Activated naive CD4-positive, alpha-beta T cell treated with anti-CD3 and anti-CD28 coated beads, Interleukin-2, amount 10 ng/mL, durations not matched to agents 7 days and 5 days (primary cell): ENCODE data around the gene TP73.
"Not testable (repeated sequence)": the region's sequence is repeated elsewhere in the genome, so short reads cannot be mapped to it uniquely, and the experiment has no call there.

Experiments used
- CTCF ChIA-PET: fragments of 350-600 bp; sonication (Branson Sonifier 250); formaldehyde crosslinking; loops from one replicate; lab custom pipeline; 2021; ENCODE audit warnings: antibody characterized with exemption; lab: Charles Lee
- DNase-seq: peaks from one replicate; pipeline ENCODE4 v3.0.0-alpha.2; 2020
- H3K27ac Mint-ChIP-seq: one replicate; pipeline ENCODE4 v1.8.0; 2021; ENCODE audit warnings: mild to moderate bottlenecking, moderate library complexity, mixed read lengths
- H3K27me3 Mint-ChIP-seq: one replicate; pipeline ENCODE4 v1.8.0; 2021; ENCODE audit warnings: mild to moderate bottlenecking, mixed read lengths
- H3K36me3 Mint-ChIP-seq: one replicate; pipeline ENCODE4 v1.8.0; 2021; ENCODE audit warnings: mixed read lengths
- H3K4me1 Mint-ChIP-seq: one replicate; pipeline ENCODE4 v1.8.0; 2021; ENCODE audit warnings: mixed read lengths
- H3K4me3 Mint-ChIP-seq: one replicate; pipeline ENCODE4 v1.8.0; 2021; ENCODE audit warnings: mild to moderate bottlenecking, moderate library complexity, mixed read lengths
- H3K9me3 Mint-ChIP-seq: one replicate; pipeline ENCODE4 v1.8.0; 2021; ENCODE audit warnings: mixed read lengths

Gene TP73

GRCh38 chr1:3611170-3612019 lies 40.9 kb upstream of the TP73 start, which contains the start of gene MEGF6:
Gene MEGF6, minus strand, starts transcription at chr1:3611508. Its CDS starts 240 bp downstream, at chr1:3611268.
- Mint-ChIP-seq H3K4me3 (peak within 1 kb of the TSS; percentile 43), H3K4me1 (peaks cover 7% of the 10 kb centered on the region), H3K36me3 (no peaks in the 10 kb centered on the region), H3K27me3 (peaks cover 72% of the 10 kb centered on the region), H3K27ac (no peak within 1 kb of the TSS), H3K9me3 (no peaks in the 10 kb centered on the region)
- CTCF ChIA-PET: interaction anchor here (0.8 to 1.6 kb wide), 2 partner anchors 8 to 120 kb away, joined by 3 to 5 read pairs; no protein-coding TSS in a partner anchor
- peak; percentile 67 for DNase-seq

GRCh38 chr1:3612123-3612522 lies 40.2 kb upstream of the TP73 start:
- no peaks in the 10 kb centered on the region for H3K9me3 Mint-ChIP-seq
- CTCF ChIA-PET: interaction anchor here (0.8 kb wide), 1 partner anchor 121 kb away, joined by 3 read pairs; no protein-coding TSS in a partner anchor
- peaks cover 72% of the 10 kb centered on the region for H3K27me3 Mint-ChIP-seq
- no peak for DNase-seq
- H3K4me3 Mint-ChIP-seq: peak overlapping the region; percentile 43
- peaks cover 7% of the 10 kb centered on the region for H3K4me1 Mint-ChIP-seq
- H3K27ac Mint-ChIP-seq: no peak overlapping the region
- H3K36me3 Mint-ChIP-seq: no peaks in the 10 kb centered on the region

- no peak overlapping the region for H3K27ac Mint-ChIP-seq
- DNase-seq: peak; percentile 42
- H3K9me3 Mint-ChIP-seq: no peaks in the 10 kb centered on the region
- no peak overlapping the region for H3K4me3 Mint-ChIP-seq
- CTCF ChIA-PET: interaction anchor here (0.7 to 1.0 kb wide), 5 partner anchors 9 to 127 kb away, joined by 3 to 4 read pairs (median 3); no protein-coding TSS in a partner anchor
- no peaks in the 10 kb centered on the region for H3K36me3 Mint-ChIP-seq
- H3K27me3 Mint-ChIP-seq: peaks cover 60% of the 10 kb centered on the region
- H3K4me1 Mint-ChIP-seq: peaks cover 7% of the 10 kb centered on the region
These were observed 37.3 kb upstream of the TP73 start for GRCh38 chr1:3614755-3615742.

GRCh38 chr1:3616861-3617260 lies 35.5 kb upstream of the TP73 start:
- peaks cover 42% of the 10 kb centered on the region for H3K27me3 Mint-ChIP-seq

GRCh38 chr1:3617806-3618345 lies 34.4 kb upstream of the TP73 start:
- Mint-ChIP-seq H3K4me1 (peaks cover 5% of the 10 kb centered on the region), H3K27ac (no peak overlapping the region), H3K27me3 (peaks cover 38% of the 10 kb centered on the region), H3K4me3 (no peak overlapping the region), H3K36me3 (no peaks in the 10 kb centered on the region), H3K9me3 (no peaks in the 10 kb centered on the region)
- DNase-seq: no peak
- CTCF ChIA-PET: interaction anchor here (0.9 to 1.4 kb wide), 3 partner anchors 11 to 130 kb away, joined by 3 to 8 read pairs (median 3); no protein-coding TSS in a partner anchor

More at GRCh38 chr1:3616861-3617260, 35.5 kb upstream of the TP73 start:
- no peak for DNase-seq
- Mint-ChIP-seq H3K9me3 (no peaks in the 10 kb centered on the region), H3K27ac (no peak overlapping the region), H3K36me3 (no peaks in the 10 kb centered on the region), H3K4me3 (no peak overlapping the region), H3K4me1 (peaks cover 1% of the 10 kb centered on the region)
- CTCF ChIA-PET: interaction anchor here (0.6 to 1.2 kb wide), 3 partner anchors 12 to 105 kb away, joined by 3 to 5 read pairs (median 3); no protein-coding TSS in a partner anchor

GRCh38 chr1:3618531-3618880 lies 33.8 kb upstream of the TP73 start:
- Mint-ChIP-seq H3K27ac (no peak overlapping the region), H3K27me3 (peaks cover 38% of the 10 kb centered on the region), H3K36me3 (no peaks in the 10 kb centered on the region), H3K4me3 (no peak overlapping the region), H3K9me3 (no peaks in the 10 kb centered on the region), H3K4me1 (peaks cover 11% of the 10 kb centered on the region)
- no peak for DNase-seq
- CTCF ChIA-PET: interaction anchor here (0.6 to 4.2 kb wide), 15 partner anchors 8 to 166 kb away, joined by 3 to 38 read pairs (median 4); partner anchors contain the start of gene TP73

GRCh38 chr1:3618881-3619671 lies 33.2 kb upstream of the TP73 start:
- no peaks in the 10 kb centered on the region for H3K9me3 Mint-ChIP-seq
- no peak overlapping the region for H3K4me3 Mint-ChIP-seq
- peak; percentile 83 for DNase-seq
- peaks cover 38% of the 10 kb centered on the region for H3K27me3 Mint-ChIP-seq
- H3K36me3 Mint-ChIP-seq: no peaks in the 10 kb centered on the region
- H3K4me1 Mint-ChIP-seq: peaks cover 17% of the 10 kb centered on the region
- CTCF ChIA-PET: interaction anchor here (0.6 to 4.2 kb wide), 20 partner anchors 9 to 166 kb away, joined by 3 to 38 read pairs (median 4); partner anchors contain the start of gene TP73
- H3K27ac Mint-ChIP-seq: no peak overlapping the region

GRCh38 chr1:3620708-3621107 lies 31.6 kb upstream of the TP73 start:
- DNase-seq: no peak
- Mint-ChIP-seq H3K27ac (no peak overlapping the region), H3K4me3 (no peak overlapping the region), H3K9me3 (no peaks in the 10 kb centered on the region), H3K27me3 (peaks cover 33% of the 10 kb centered on the region), H3K4me1 (peaks cover 25% of the 10 kb centered on the region), H3K36me3 (no peaks in the 10 kb centered on the region)
- CTCF ChIA-PET: interaction anchor here (0.8 to 4.2 kb wide), 14 partner anchors 8 to 168 kb away, joined by 3 to 38 read pairs (median 6); partner anchors contain the start of gene ARHGEF16

- H3K9me3 Mint-ChIP-seq, H3K27ac Mint-ChIP-seq, H3K36me3 Mint-ChIP-seq, H3K4me3 Mint-ChIP-seq: not testable (repeated sequence)
- peak; percentile 37 for DNase-seq
- Mint-ChIP-seq H3K27me3 (peaks cover 33% of the 10 kb centered on the region), H3K4me1 (peaks cover 30% of the 10 kb centered on the region)
- CTCF ChIA-PET: interaction anchor here (0.6 to 4.2 kb wide), 11 partner anchors 13 to 168 kb away, joined by 3 to 38 read pairs (median 8); partner anchors contain the start of gene ARHGEF16
These were observed 31.1 kb upstream of the TP73 start for GRCh38 chr1:3621151-3621671.

GRCh38 chr1:3622102-3622501 lies 30.2 kb upstream of the TP73 start:
- CTCF ChIA-PET: interaction anchor here (0.6 to 4.2 kb wide), 7 partner anchors 14 to 169 kb away, joined by 3 to 38 read pairs (median 6); partner anchors contain the start of gene ARHGEF16
- DNase-seq, H3K27ac Mint-ChIP-seq, H3K9me3 Mint-ChIP-seq, H3K4me3 Mint-ChIP-seq, H3K36me3 Mint-ChIP-seq: not testable (repeated sequence)
- peaks cover 31% of the 10 kb centered on the region for H3K4me1 Mint-ChIP-seq
- H3K27me3 Mint-ChIP-seq: peaks cover 33% of the 10 kb centered on the region

- CTCF ChIA-PET: interaction anchor here (0.8 to 3.7 kb wide), 4 partner anchors 9 to 170 kb away, joined by 3 to 12 read pairs (median 6); no protein-coding TSS in a partner anchor
- DNase-seq: peak; percentile 37
- Mint-ChIP-seq H3K27me3 (peaks cover 33% of the 10 kb centered on the region), H3K4me1 (peaks cover 31% of the 10 kb centered on the region), H3K4me3 (peak overlapping the region; percentile 81), H3K9me3 (no peaks in the 10 kb centered on the region), H3K36me3 (peaks cover 2% of the 10 kb centered on the region), H3K27ac (peak overlapping the region; percentile 89)
These were observed 28.7 kb upstream of the TP73 start for GRCh38 chr1:3623441-3624199.
